Mesendoderm (in vitro differentiated cells): ENCODE measurements around the gene USP17L20.
"Not testable (repeated sequence)": the region's sequence is repeated elsewhere in the genome, so short reads cannot be mapped to it uniquely, and the experiment has no call there.

Source experiments
- DNase-seq: peaks from one replicate; pipeline ENCODE4 v3.0.0; 2013
- H2AK5ac ChIP-seq: 2 replicates; pipeline ENCODE4 v1.6.1; 2013; ENCODE audit warnings: low read length, inconsistent platforms
- H2BK120ac ChIP-seq: 2 replicates; pipeline ENCODE4 v1.6.1; 2013; ENCODE audit warnings: low read depth, mild to moderate bottlenecking, low read length, moderate library complexity, mixed read lengths
- H2BK15ac ChIP-seq: replicated peaks from 2 replicates; pipeline ENCODE4 v1.6.1; 2013; ENCODE audit warnings: low read depth, mild to moderate bottlenecking, moderate library complexity
- H2BK5ac ChIP-seq: 2 replicates; pipeline ENCODE4 v1.6.1; 2013; ENCODE audit warnings: low read length, inconsistent platforms
- H3K18ac ChIP-seq: 2 replicates; pipeline ENCODE4 v1.6.1; 2013; ENCODE audit warnings: mild to moderate bottlenecking, low read length, mixed read lengths
- H3K23ac ChIP-seq: one replicate; pipeline ENCODE4 v1.6.1; 2013; ENCODE audit warnings: low read length
- H3K27ac ChIP-seq: 2 replicates; pipeline ENCODE4 v1.5.1; 2013; ENCODE audit warnings: low read depth, mild to moderate bottlenecking, inconsistent platforms, low read length, moderate library complexity
- H3K27me3 ChIP-seq: 2 replicates; pipeline ENCODE4 v1.6.1; 2013; ENCODE audit warnings: low read length, control low read depth, mild to moderate bottlenecking, inconsistent platforms; ENCODE audit not compliant: insufficient read depth, poor library complexity
- H3K36me3 ChIP-seq: 2 replicates; pipeline ENCODE4 v1.6.1; 2013; ENCODE audit warnings: low read length, inconsistent platforms; ENCODE audit not compliant: control insufficient read depth, insufficient read depth
- H3K4ac ChIP-seq: one replicate; pipeline ENCODE4 v1.6.1; 2013; ENCODE audit warnings: low read depth, mild to moderate bottlenecking, low read length, moderate library complexity
- H3K4me1 ChIP-seq: 2 replicates; pipeline ENCODE4 v1.6.1; 2013; ENCODE audit warnings: low read depth, low read length, inconsistent platforms; ENCODE audit not compliant: control insufficient read depth
- H3K4me2 ChIP-seq: 2 replicates; pipeline ENCODE4 v1.6.1; 2013; ENCODE audit warnings: low read length
- H3K4me3 ChIP-seq: 2 replicates; pipeline ENCODE4 v1.5.1; 2013; ENCODE audit warnings: mild to moderate bottlenecking, low read length
- H3K56ac ChIP-seq: one replicate; pipeline ENCODE4 v1.6.1; 2013; ENCODE audit warnings: low read length
- H3K79me1 ChIP-seq: 2 replicates; pipeline ENCODE4 v1.6.1; 2013; ENCODE audit warnings: low read length, inconsistent platforms
- H3K79me2 ChIP-seq: 2 replicates; pipeline ENCODE4 v1.6.1; 2013; ENCODE audit warnings: mild to moderate bottlenecking, low read length; ENCODE audit not compliant: control insufficient read depth, insufficient read depth
- H3K9ac ChIP-seq: 2 replicates; pipeline ENCODE4 v1.6.1; 2013; ENCODE audit warnings: low read length, inconsistent platforms
- H4K5ac ChIP-seq: one replicate; pipeline ENCODE4 v1.6.1; 2013; ENCODE audit warnings: low read length
- H4K8ac ChIP-seq: one replicate; pipeline ENCODE4 v1.6.1; 2013; ENCODE audit warnings: low read depth, mild to moderate bottlenecking, control low read depth, low read length, moderate library complexity
- WGBS: extraction: QIAGEN DNeasy Blood & Tissue Kit; methylation state at CpG from one replicate; pipeline ENCODE4 v1.1.7; 2013; ENCODE audit warnings: low lambda C conversion rate, missing lambda C conversion rate; ENCODE audit not compliant: insufficient coverage; ENCODE audit errors: extremely low coverage; 5-methylcytosine and 5-hydroxymethylcytosine counted together

Gene USP17L20

GRCh38 chr4:9230249-9230648 is 27.7 kb upstream of the USP17L20 start:
- WGBS = no CpG with 5 or more reads among the region's 8 CpGs
- H2BK5ac ChIP-seq, H3K9ac ChIP-seq, H2AK5ac ChIP-seq, H3K56ac ChIP-seq, H3K79me1 ChIP-seq, H3K4me2 ChIP-seq, H3K36me3 ChIP-seq, H3K23ac ChIP-seq, H4K8ac ChIP-seq, H3K27ac ChIP-seq, H3K79me2 ChIP-seq, H3K4me1 ChIP-seq, H4K5ac ChIP-seq, DNase-seq, H2BK120ac ChIP-seq, H3K18ac ChIP-seq, H3K4me3 ChIP-seq, H3K27me3 ChIP-seq, H2BK15ac ChIP-seq, H3K4ac ChIP-seq: not testable (repeated sequence)

GRCh38 chr4:9234085-9234484 is 23.8 kb upstream of the USP17L20 start, which contains the start of gene USP17L15:
TSS of gene USP17L15 (plus strand) at chr4:9234385. CDS start at chr4:9234385, 0 bp downstream.
- WGBS = no CpG with 5 or more reads among the region's 15 CpGs

GRCh38 chr4:9238461-9238860 is 19.5 kb upstream of the USP17L20 start:
- H3K27ac ChIP-seq, H2BK120ac ChIP-seq, H3K18ac ChIP-seq, H3K4me2 ChIP-seq, H3K79me2 ChIP-seq, H3K4me1 ChIP-seq, H3K27me3 ChIP-seq, H2BK5ac ChIP-seq, H3K4ac ChIP-seq, H3K36me3 ChIP-seq, H3K56ac ChIP-seq, H4K8ac ChIP-seq, H3K9ac ChIP-seq, H3K23ac ChIP-seq, H2BK15ac ChIP-seq, H3K79me1 ChIP-seq, H2AK5ac ChIP-seq, H4K5ac ChIP-seq: not testable (repeated sequence)
- peak overlapping the region; percentile 44 for H3K4me3 ChIP-seq
- WGBS = no CpG with 5 or more reads among the region's 12 CpGs
- peak; percentile 1 for DNase-seq

More at GRCh38 chr4:9234085-9234484, 23.8 kb upstream of the USP17L20 start, which contains the start of gene USP17L15:
- H3K79me1 ChIP-seq, H4K8ac ChIP-seq, H3K9ac ChIP-seq, H3K4me3 ChIP-seq, H3K23ac ChIP-seq, H3K18ac ChIP-seq, H3K4me2 ChIP-seq, H3K27ac ChIP-seq, H3K27me3 ChIP-seq, DNase-seq, H2BK15ac ChIP-seq, H3K79me2 ChIP-seq, H2BK120ac ChIP-seq, H3K36me3 ChIP-seq, H3K4ac ChIP-seq, H2AK5ac ChIP-seq, H4K5ac ChIP-seq, H3K56ac ChIP-seq, H2BK5ac ChIP-seq, H3K4me1 ChIP-seq: not testable (repeated sequence)

- not testable (repeated sequence) for H3K27ac ChIP-seq, H4K5ac ChIP-seq, H4K8ac ChIP-seq, H3K79me2 ChIP-seq, H2BK5ac ChIP-seq, H3K4me2 ChIP-seq, DNase-seq, H2AK5ac ChIP-seq, H3K9ac ChIP-seq, H3K36me3 ChIP-seq, H3K23ac ChIP-seq, H2BK120ac ChIP-seq, H2BK15ac ChIP-seq, H3K56ac ChIP-seq, H3K18ac ChIP-seq, H3K4ac ChIP-seq, H3K79me1 ChIP-seq, H3K4me1 ChIP-seq, H3K4me3 ChIP-seq, H3K27me3 ChIP-seq
- WGBS = no CpG with 5 or more reads among the region's 14 CpGs
Measured at GRCh38 chr4:9243579-9243978, 14.3 kb upstream of the USP17L20 start, which contains the start of gene USP17L17. TSS of gene USP17L17 (plus strand) at chr4:9243879. CDS start at chr4:9243879, 0 bp downstream.

- not testable (repeated sequence) for H3K4me2 ChIP-seq, H3K9ac ChIP-seq, H3K27ac ChIP-seq, H3K4ac ChIP-seq, H2BK15ac ChIP-seq, H3K79me2 ChIP-seq, H4K5ac ChIP-seq, H3K4me3 ChIP-seq, H3K18ac ChIP-seq, H3K36me3 ChIP-seq, H3K27me3 ChIP-seq, H2BK120ac ChIP-seq, H3K56ac ChIP-seq, H3K23ac ChIP-seq, H2AK5ac ChIP-seq, H2BK5ac ChIP-seq, H4K8ac ChIP-seq, H3K79me1 ChIP-seq, H3K4me1 ChIP-seq
- peak; percentile 0 for DNase-seq
- 100% methylated on average over 3 of the region's 26 CpGs for WGBS
Measured at GRCh38 chr4:9247953-9248680, 9.8 kb upstream of the USP17L20 start, which contains the start of gene USP17L18. TSS of gene USP17L18 (plus strand) at chr4:9248630. CDS start at chr4:9248630, 0 bp downstream.
